Measurements from ENCODE around the gene C22orf23.

Gene C22orf23

DNA sequence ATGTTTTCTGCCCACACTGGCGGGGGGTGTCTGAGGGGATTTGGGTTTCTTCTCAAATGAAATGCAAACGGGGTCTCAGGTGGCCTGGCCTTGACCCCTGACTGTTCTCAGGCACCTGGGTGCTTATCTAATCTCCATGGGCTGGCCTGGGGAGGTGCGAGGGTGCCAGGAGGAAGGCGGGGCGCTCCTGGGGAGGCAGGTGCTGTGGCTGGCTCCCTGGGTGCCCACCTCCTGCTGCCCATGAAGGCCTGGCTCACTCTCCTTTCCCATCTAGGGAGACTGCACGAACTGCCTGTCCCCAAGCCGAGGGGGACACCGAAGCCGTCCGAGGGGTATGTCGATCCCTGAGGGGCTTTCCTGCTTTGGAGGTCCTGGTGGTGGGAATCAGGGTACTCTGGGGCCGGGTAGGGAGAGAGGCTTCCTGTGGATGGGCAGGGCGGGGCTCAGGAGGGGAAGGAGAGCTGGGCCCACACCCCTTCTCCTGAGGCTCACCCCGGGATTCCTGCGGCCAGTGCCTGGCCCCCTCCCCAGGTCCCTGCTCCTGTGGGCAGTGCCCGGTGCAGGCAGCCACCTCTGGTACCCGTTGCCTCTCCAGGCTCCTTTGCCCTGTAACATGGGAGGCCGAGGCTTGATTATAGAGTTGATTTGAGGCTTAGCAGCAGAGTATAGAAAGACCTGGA is 28.9 kb downstream of the C22orf23 start:
- no peak for DNase-seq

DNA sequence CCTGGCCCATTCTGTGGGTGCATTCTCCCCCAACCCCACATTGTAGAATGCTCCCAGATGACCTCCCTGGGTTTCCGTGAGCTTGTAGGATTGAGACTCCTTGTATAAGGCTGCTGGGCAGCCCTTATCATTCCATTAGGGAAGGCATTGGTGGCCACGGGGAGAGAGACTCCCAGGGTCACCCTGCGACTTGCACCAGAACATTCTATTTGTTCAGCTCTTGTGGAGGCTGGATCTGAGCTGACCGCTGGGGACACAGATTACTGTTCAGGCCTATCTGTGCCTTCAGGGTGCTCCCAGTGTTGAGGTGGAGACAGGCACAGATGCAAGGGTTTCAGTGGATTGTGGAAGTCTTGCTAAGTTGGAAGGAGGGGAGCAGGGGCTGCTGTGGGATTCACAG is 29.5 kb downstream of the C22orf23 start:
- DNase-seq: no peak

DNA sequence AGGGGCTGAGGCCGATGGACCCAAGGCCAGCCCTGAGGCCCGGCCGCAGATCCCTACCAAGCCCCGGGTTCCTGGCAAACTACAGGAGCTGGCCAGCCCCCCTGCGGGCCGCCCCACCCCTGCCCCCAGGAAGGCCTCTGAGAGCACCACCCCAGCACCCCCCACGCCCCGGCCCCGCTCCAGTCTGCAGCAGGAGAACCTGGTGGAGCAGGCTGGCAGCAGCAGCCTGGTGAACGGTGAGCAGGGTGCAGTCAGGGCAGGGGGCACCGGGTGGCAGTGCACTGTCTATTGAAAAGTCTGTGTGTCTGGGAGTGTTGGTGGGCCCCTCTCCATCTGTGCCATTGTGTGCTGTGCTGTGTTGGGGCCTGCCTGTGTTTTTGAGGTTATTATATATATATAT is 31.2 kb downstream of the C22orf23 start:
- no peak for DNase-seq

DNA sequence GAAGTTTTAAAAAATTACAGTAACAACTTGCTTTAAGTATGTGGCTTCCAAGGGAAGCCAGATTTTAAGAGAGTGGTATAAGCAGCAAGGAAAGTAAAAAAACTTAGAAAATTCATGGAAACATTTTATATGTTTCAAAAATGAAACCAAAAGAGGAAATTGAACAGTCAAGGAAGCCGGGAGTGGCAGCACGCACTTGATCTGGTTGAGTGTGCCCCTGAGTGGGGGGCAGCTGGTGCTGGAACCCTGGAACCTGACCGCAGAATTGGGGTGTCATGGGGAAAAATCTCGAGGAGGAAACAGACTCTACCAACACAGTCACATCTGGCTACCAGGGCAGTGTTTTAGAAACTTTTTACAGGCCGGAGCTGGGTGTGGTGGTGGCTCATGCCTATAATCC is 33.3 kb downstream of the C22orf23 start:
- no peak for DNase-seq

DNA sequence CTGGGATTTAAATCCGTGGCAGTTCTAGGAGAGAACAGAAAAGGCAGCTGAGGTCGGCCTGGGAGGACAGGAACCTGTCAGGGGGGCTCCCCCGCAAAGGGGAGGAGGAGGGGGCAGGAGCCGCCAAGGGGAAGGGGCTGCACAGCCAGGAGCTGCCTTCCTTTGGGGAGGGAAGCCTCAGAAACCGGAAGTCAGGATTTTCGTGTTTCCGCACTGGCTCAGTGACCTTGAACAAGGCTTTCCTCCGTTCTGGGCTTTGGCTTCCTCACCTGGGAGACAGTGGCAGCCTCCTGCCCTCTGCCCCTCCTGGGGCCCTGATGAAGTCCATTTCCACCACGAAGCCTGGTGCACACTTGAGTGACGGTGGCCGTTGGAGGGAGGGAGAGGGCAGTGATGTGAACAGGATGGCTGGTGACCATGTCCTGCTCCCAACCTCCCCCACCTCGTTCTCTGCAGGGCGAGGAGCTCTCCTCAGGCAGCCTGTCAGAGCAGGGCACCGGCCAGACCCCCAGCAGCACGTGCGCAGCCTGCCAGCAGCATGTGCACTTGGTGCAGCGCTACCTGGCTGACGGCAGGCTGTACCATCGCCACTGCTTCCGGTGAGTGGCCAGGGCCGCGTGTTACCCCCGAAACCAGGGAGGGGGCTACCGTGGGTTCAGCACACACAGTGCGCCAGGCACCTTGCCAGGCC is 34.7 kb downstream of the C22orf23 start:
- DNase-seq: no peak

DNA sequence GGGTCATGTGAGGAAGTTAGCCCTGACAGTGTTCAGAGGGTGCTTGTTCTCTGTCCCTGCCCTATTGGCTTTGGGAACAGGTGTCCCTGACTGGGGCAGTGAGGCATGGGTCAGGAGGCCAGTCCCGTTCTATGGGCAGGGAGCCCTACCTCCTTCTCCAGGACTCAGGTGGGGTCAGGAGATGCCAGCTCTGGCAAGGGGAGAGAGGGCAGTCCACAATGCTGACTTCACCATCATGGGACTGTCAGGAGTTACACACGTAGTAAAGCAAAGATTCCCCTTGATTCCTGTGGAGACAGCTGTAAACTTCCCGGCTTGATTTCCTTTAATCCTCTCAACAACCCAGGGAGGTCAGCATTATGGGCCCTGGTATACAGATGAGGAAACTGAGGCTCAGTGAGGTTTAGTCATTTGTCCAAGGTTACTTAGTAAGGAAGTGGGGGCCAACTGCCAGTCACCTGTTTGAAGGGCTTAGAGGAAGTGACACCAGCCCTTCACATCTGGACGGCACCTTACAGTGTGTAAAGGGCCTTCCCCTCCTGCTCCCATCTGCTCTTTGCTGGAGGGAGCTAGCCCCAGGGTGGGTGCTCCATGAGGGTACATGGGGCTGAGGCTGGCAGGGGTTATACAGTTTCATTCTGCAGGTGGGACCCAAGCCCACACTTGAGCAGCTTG is 35.4 kb downstream of the C22orf23 start:
- no peak for DNase-seq

DNA sequence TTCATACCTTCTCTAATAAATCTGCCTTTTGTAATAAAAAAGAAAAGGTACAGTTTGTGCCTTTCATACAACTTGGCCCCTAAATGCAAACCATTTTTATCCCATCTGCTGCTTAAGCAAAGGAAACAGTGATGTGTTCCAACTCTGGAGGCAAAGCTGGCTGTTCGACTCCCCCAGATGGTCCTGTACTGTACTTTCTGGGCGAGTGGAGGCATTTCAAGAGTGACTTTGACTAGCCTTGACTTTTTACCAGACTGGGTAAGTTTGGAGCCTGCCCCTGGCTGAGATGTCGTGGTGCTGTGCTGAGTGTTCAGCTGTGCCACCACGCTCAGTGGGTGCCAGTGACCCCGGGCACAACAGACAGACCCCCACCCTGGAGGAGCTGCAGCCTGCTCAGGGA is 37.1 kb downstream of the C22orf23 start:
- no peak for DNase-seq

DNA sequence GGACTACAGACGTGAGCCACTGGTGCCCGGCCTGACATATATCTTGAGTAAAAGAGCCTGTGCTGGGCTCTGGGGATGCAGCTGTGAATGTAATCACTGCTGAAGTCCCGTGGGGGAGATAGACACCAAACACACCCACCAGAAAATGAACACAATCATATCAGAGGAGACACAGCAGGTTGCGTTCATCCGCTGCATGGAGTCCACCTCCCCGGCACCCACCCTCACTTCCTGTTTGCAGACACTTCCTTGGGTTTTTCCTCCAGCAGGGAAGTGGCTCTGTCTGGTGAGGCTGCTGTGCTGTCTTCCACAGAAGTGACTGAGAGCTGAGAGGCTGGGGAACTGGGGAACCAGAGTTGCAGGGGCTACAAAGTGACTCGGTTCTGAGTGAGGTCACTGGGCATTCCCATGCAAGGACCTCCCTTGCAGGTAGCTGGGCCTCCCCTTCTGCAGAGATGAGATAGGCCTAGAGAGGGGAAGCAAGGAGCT is 40.1 kb downstream of the C22orf23 start:
- no peak for DNase-seq

DNA sequence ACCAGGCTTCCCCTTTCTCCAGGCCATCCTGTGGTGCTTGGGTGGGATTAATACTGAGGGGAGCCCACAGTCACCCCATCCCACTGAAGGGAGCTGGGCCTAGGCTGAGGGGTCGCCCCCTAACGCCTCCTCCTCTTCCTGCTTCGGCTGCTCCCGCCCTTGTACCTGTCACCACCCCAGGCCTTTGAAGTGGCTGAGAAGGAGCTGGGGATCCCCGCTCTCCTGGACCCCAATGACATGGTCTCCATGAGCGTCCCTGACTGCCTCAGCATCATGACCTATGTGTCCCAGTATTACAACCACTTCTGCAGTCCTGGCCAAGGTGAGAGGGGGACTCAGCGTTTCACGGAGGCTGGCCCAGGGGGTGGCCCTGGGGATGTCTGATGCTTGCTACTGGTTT is 41.2 kb downstream of the C22orf23 start:
- DNase-seq: no peak

DNA sequence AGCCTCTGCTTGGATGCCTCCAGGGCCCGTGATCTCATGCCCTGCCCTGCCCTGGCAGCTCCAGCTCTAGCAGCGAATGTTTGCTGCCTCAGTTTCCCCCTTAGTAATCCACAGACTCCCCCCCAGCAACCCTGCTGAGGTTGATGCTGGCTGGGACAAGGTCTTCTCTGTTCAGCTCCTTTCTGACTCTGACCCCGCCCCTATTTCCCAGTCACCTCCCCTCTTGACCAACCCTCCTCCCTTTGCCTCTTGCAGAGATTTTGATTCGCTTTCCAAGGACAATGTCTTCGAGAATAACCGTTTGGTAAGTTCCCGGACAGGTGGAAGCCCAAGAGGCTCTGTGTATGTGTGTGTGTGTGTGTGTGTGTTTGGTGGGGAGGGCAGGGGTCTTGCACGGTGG is 41.7 kb downstream of the C22orf23 start:
- DNase-seq: no peak

DNA sequence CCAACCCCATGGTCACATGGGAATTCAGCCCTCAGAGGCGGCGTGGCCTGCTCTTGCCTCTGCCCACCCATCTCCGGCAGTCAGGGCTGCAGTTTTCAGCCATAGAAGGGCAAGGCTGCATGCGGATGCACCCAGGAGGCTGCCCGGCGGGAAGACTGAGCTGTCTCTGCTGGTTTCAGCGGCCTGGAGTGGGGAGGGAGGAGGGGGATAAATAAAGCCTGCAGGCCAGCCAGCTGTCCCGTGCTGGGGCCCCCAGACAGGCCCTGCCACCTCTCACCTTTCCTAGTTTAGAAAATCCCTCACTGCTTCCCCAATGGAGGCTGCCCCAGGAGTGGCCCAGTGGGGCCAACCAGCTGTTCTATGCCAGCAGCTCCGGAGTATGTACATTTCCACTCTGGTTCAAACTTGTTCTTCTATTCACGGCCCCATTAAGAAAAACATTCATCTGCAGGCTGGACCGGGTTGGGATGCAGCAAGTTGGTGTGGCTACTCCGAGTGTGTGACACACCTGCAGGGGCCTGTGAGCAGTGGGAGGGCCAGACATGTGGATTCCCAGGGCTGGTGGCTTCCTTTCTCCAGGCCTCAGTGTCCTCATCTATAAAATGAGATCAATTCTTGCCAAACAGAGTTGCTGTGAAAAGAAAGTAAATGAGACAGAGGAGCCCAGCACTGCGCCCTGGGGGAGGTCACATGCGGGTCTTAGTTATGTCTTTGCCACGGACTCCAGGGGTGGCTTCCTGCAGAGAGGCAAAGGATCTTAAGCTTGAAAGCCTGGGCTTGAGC is 42.3 kb downstream of the C22orf23 start:
- no peak for DNase-seq

DNA sequence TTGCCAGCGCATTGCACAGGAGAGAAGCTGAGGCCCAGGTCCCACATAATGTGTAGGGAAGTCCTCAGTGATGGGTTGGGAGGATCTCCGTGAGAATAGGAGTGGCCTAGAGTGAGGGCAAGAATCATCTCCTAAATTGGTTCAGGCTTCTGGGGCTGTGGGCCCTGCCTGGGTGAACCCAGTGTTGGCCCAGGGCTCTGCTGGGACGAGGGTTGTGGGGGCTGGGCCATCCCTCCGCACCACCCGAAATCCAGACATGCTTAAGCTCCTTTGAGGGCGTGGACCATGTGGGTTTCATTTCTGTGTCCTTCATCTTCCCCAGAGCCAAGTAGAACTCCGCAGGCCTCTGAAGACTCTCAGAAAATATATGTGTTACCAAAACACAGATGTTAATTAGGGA is 43.6 kb downstream of the C22orf23 start:
- DNase-seq: no peak

DNA sequence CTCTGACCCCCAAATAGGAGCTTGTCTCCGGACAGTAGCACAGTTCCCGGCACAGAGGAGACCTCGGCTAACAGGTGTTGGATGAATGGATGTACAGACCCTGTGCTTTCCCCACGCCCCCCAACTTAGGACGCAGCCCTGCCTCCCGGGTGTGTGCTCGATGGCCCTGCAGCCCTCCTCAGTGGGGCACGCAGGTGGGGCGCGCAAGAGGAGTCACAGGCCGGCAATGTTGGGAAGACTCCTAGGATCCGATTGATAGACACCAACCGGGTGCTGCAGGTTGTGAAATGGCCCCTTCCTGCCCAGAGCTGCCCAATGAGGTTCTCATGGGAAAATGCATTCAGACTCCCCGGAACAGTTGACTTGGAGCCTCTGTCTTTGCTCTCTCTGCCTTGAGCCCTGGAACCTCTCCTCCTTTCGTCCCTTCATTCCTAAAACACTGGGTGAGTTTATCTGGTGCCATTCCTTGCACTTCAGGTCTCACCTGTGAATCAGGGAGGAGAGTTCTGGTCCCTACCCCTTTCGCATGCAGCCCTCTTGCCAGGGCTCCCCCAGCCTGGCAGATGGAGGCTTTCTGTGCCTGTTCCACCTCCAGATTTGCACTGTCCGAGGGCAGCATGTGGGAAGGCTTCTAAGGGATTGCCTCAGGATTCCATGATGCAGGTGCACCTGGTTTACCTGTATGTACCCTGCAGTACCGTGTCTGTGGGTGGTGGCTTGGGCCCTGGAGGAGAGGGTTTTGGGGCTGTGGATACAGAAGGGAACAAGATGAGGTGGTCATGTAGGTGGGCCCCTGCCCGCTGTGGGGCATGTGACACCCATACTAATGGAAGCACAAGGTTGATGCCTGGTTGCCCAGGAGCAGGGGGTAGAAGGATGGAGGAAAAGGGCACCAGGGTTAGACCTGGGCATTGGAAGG is 46.1 kb downstream of the C22orf23 start:
- DNase-seq: no peak

DNA sequence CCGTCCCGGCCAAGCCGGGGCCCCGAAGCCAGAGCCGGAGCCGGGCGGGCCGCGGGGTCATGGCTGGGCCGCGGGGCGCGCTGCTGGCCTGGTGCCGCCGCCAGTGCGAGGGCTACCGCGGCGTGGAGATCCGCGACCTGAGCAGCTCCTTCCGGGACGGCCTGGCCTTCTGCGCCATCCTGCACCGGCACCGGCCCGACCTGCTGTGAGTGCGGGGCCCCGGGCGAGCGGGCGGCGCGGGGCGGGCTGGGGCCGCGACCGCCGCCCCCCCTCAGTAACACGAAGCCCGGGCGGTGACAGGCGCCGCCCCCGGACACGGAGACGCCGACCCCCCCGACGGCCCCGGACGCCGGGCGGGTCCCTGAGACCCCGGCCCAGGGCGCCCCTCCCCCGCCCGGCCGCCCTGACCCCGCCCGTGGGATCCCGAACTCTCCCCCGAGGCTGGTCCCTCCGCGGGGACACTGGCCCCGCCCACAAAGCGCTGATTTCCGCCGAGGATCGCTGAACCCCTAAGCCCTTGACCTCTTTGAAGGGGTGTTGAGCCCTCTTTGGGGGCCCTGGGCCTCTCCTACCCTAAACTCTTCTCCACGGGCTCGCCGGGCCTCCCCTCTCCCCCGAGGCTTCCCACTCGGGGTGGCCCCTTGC is 46.9 kb downstream of the C22orf23 start:
- no peak for DNase-seq

DNA sequence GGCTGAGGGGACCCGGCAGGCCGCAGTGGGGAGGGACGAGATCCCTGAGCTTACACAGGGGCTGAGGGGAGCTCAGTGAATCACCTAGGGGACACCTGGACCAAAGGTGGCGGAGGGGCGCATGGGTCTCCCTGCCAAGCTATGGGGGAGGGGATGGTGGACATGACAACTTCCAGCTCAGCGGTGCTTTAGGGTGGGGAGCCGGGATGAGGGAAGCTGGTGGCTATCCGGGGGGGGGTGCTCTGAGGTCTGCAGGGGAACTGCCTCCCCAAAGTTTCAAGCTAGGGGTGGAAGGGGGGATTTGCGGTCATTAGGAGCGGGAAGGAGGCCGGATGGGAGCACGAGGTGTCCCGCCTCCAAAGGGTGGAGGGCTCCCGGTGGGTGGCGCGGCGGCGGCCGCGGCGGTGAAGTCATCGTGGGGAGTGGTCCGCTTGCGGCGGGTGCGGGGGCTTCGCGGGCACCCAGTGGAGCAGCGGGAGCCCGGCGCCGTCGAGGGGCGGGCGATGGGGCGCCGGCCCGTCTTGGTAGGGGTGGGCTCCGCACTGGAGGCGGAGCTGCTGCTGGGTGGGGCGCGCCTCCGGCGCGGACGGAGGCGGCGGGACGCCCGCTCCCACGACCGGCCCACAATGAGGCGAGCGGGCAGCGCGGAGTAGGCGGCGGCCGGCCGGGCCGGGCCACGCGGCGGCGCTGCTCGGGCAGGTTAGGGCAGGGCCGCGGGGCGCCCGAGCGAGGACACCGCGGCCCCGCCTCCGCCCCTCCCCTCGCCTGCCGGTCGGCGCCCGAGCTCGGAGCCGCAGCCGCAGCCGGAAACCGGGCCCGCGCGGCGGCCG is 47.7 kb downstream of the C22orf23 start, which contains the start of gene MICALL1:
Gene MICALL1, plus strand, starts transcription at position 764 of the 830 bp plus-strand sequence. CDS start 126 bp downstream, outside the sequence.
- DNase-seq: peak; percentile 56

DNA sequence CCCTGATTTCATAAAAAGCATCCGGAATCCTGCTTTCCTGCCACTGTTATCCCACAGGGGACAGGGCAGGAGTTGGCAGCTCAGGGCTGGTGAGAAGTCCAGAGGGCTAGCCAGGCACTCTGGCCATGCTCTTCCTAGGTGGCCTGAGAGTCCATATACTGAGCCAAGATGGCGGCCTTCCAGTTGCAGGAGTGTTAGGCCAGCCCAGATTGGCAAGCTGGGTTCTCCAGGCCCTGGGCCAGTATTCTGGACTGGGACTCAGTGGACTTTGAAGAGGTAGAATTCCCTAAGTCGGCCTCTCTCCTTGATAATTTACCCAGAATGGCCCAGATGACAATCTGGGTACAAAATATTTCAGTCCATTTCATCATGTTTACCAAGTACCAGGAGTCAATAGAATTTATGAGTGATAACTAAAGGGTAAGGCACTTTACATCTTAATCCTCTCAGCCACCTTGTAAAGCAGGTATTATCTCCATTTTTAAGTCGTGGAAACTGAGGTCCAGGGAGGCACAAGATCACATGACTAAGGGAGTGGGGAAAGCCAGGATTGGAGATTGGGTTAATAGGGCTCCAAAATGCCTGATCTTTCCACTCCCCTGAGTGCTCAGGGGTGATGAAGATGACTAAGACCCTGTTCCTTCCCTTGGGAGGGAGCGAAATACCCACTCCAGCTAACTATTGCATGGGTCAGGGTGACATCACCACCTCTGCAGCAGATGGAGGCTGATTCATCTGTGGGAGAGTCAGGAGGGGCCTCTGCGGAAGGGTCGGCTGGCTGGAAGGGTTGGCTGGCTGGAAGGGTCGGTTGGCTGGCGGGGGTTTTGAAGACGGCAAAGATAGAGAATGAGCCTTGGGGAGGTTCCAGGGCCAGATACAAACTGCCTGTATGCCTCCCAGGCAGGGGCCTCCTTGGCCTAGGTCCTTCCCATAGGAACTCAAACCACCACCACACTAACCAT is 48.5 kb downstream of the C22orf23 start:
- no peak for DNase-seq

DNA sequence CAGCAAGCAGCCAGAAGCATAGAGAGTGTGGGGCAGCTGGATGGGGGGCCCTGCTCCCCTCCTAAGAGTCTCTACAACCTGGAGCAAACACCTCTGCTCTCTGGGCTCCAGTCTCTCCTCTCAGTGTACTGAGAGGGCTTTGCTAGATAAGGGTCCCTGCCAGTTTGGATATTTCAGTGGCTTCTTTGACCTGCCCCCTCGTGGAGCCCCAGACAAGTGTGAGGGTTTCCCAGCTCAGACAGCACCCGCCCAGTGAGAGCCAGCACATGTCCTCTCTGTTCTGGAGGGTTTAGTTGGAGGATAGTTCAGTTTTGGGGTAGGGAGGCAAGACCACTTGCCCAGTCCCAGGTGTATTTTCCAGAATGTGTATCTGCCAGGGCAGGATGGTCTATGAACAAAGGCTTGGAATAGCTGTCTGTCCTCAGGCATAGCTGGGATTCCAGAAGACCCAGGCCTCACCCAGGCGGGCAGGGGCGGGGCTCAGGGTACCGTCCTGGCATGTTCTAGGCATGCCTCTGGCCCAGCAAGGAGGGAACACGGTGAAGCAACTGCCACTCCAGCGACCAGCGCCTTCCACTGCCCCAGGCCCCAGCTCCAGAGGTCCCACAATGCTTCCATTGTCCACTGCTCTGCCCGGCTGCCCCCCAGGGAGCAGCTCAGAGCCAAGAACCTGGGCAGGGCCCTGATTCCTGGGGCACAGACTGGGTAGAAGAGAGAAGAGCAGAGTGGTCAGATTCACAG is 54.8 kb downstream of the C22orf23 start:
- DNase-seq: no peak

DNA sequence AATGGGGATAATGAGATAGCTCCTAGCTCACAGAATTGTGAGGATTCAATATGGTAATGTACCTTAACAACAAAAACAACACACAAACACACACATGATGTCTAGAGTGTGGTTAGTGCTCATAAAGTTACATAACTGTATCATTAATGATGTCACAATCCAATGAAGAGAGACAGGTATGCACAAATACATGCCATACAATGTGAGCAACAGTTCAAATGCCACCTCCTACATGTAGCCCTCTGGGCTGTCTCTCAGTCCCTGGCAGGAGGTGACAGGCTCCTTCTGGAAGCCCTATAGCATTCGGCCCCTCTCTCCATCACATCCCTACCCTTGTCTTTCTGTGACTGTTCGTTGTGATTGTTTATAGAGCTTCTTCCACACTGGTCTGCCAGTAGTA is 55.6 kb downstream of the C22orf23 start:
- no peak for DNase-seq
